ENCODE data around the gene SEPSECS.

- TF ChIP-seq, protein P1, sequence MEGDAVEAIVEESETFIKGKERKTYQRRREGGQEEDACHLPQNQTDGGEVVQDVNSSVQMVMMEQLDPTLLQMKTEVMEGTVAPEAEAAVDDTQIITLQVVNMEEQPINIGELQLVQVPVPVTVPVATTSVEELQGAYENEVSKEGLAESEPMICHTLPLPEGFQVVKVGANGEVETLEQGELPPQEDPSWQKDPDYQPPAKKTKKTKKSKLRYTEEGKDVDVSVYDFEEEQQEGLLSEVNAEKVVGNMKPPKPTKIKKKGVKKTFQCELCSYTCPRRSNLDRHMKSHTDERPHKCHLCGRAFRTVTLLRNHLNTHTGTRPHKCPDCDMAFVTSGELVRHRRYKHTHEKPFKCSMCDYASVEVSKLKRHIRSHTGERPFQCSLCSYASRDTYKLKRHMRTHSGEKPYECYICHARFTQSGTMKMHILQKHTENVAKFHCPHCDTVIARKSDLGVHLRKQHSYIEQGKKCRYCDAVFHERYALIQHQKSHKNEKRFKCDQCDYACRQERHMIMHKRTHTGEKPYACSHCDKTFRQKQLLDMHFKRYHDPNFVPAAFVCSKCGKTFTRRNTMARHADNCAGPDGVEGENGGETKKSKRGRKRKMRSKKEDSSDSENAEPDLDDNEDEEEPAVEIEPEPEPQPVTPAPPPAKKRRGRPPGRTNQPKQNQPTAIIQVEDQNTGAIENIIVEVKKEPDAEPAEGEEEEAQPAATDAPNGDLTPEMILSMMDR (IDR thresholded peaks at IDR 0.05; ENCODE audit: borderline replicate concordance, extremely low read depth, low read length, poor library complexity, severe bottlenecking): no peak
- TF ChIP-seq EZH2 (IDR thresholded peaks at IDR 0.05; ENCODE audit: borderline replicate concordance, low read depth, low read length, severe bottlenecking): no peak
Measured at GRCh38 chr4:25075851-25076250, 84.4 kb downstream of the SEPSECS start.

All from DND-41 (cell line).